ENCODE measurements around the gene ABCC6.

ABCC6 gene

GRCh38 chr16:16124438-16124837, 98.9 kb downstream of the ABCC6 start:
- POLR2A ChIA-PET (ENCODE audit: low non-redundant PET) = no interaction called here
- no peak overlapping the region for H3K27ac ChIP-seq
- CTCF ChIA-PET = interaction anchor here (0.8 kb wide), 1 partner anchor 19 kb away, joined by 4 read pairs; no protein-coding TSS in a partner anchor
- TF ChIP-seq CTCF (conservative IDR thresholded peaks at IDR 0.05; ENCODE audit: low read depth) = no peak
- no peak for DNase-seq (ENCODE audit: low spot score)

GRCh38 chr16:16122264-16122663, 101.0 kb downstream of the ABCC6 start:
- H3K27ac ChIP-seq = no peak overlapping the region
- DNase-seq (ENCODE audit: low spot score) = no peak
- ChIA-PET CTCF (interaction anchor here (0.7 kb wide), 1 partner anchor 314 kb away, joined by 3 read pairs; no protein-coding TSS in a partner anchor), POLR2A (ENCODE audit: low non-redundant PET) (no interaction called here)
- TF ChIP-seq CTCF (conservative IDR thresholded peaks at IDR 0.05; ENCODE audit: low read depth) = no peak

- no peak overlapping the region for H3K27ac ChIP-seq
- no peak for DNase-seq (ENCODE audit: low spot score)
- TF ChIP-seq CTCF (conservative IDR thresholded peaks at IDR 0.05; ENCODE audit: low read depth) = no peak
- POLR2A ChIA-PET (ENCODE audit: low non-redundant PET) = no interaction called here
- CTCF ChIA-PET = no interaction called here
These were observed 102.0 kb downstream of the ABCC6 start for GRCh38 chr16:16121185-16121727.

GRCh38 chr16:16120382-16121184, 102.7 kb downstream of the ABCC6 start:
- peak overlapping the region; percentile 49 for H3K27ac ChIP-seq
- TF ChIP-seq CTCF (conservative IDR thresholded peaks at IDR 0.05; ENCODE audit: low read depth) = no peak
- no peak for DNase-seq (ENCODE audit: low spot score)
- POLR2A ChIA-PET (ENCODE audit: low non-redundant PET) = no interaction called here
- CTCF ChIA-PET = interaction anchor here (0.5 kb wide), 2 partner anchors 11 to 74 kb away, joined by 3 to 5 read pairs; no protein-coding TSS in a partner anchor

GRCh38 chr16:16120044-16120381, 103.3 kb downstream of the ABCC6 start:
- no peak for TF ChIP-seq CTCF (conservative IDR thresholded peaks at IDR 0.05; ENCODE audit: low read depth)
- ChIA-PET CTCF (no interaction called here), POLR2A (ENCODE audit: low non-redundant PET) (no interaction called here)
- no peak for DNase-seq (ENCODE audit: low spot score)
- H3K27ac ChIP-seq = peak overlapping the region; percentile 49

GRCh38 chr16:16118337-16118736, 105.0 kb downstream of the ABCC6 start:
- DNase-seq (ENCODE audit: low spot score) = no peak
- ChIA-PET POLR2A (ENCODE audit: low non-redundant PET) (no interaction called here), CTCF (no interaction called here)
- no peak for TF ChIP-seq CTCF (conservative IDR thresholded peaks at IDR 0.05; ENCODE audit: low read depth)
- H3K27ac ChIP-seq = no peak overlapping the region
